ENCODE data around the gene MRPL32.

The MRPL32 gene

GRCh38 chr7:42928754-42929153, 3.4 kb upstream of the MRPL32 start:
- no peak for DNase-seq

- no peak for DNase-seq
Measured at GRCh38 chr7:42929449-42929848, 2.7 kb upstream of the MRPL32 start.

- no peak for DNase-seq
Measured at GRCh38 chr7:42930889-42931288, 1.3 kb upstream of the MRPL32 start.

- DNase-seq, result peak in 1 of 2 donors; percentile 57
Measured at GRCh38 chr7:42931447-42931833, 736 bp upstream of the MRPL32 start.

- DNase-seq, result no peak
Measured at GRCh38 chr7:42932811-42933591, 825 bp downstream of the MRPL32 start.

GRCh38 chr7:42934291-42934690, 2.1 kb downstream of the MRPL32 start:
- DNase-seq, result no peak

- DNase-seq, result no peak
Measured at GRCh38 chr7:42935861-42936260, 3.7 kb downstream of the MRPL32 start.

GRCh38 chr7:42939457-42940240, 7.5 kb downstream of the MRPL32 start:
- DNase-seq, result no peak

GRCh38 chr7:42940985-42941847, 9.0 kb downstream of the MRPL32 start:
- DNase-seq, result peak; percentile 65 to 72

GRCh38 chr7:42945821-42946626, 13.8 kb downstream of the MRPL32 start:
- DNase-seq, result no peak

GRCh38 chr7:42946627-42946950, 14.4 kb downstream of the MRPL32 start:
- no peak for DNase-seq

- DNase-seq, result no peak
Measured at GRCh38 chr7:42947521-42947920, 15.3 kb downstream of the MRPL32 start.

GRCh38 chr7:42950417-42950816, 18.2 kb downstream of the MRPL32 start:
- DNase-seq, result no peak

- no peak for DNase-seq
Measured at GRCh38 chr7:42952328-42952727, 20.2 kb downstream of the MRPL32 start.

GRCh38 chr7:42953994-42954393, 21.8 kb downstream of the MRPL32 start:
- no peak for DNase-seq

- DNase-seq, result no peak
Measured at GRCh38 chr7:42956062-42956461, 23.9 kb downstream of the MRPL32 start.

GRCh38 chr7:42959549-42959948, 27.4 kb downstream of the MRPL32 start:
- DNase-seq, result no peak

GRCh38 chr7:42960762-42961161, 28.6 kb downstream of the MRPL32 start:
- no peak for DNase-seq

GRCh38 chr7:42961170-42961569, 29.0 kb downstream of the MRPL32 start:
- DNase-seq, result no peak

- DNase-seq, result no peak
Measured at GRCh38 chr7:42964293-42964692, 32.1 kb downstream of the MRPL32 start.

- DNase-seq, result no peak
Measured at GRCh38 chr7:42964849-42965805, 33.0 kb downstream of the MRPL32 start.

Data from CD4-positive, alpha-beta T cell treated with Interferon alpha-2 for 1 hour (primary cell).